SH-SY5Y (cell line): ENCODE results near the gene CFD.

Experiments
- GATA2 ChIP-seq: IDR thresholded peaks from 2 replicates; pipeline ENCODE4 v1.6.1; 2011; ENCODE audit warnings: mild to moderate bottlenecking, low read depth, low read length
- GATA3 ChIP-seq: IDR thresholded peaks from 2 replicates; pipeline ENCODE4 v1.6.1; 2011; ENCODE audit warnings: low read depth, mild to moderate bottlenecking, low read length, moderate library complexity

GRCh38 chr19:887072-887471, 27.6 kb downstream of the CFD start:
- no peak for TF ChIP-seq GATA2
- no peak for TF ChIP-seq GATA3
